GM23248 (cell line): ENCODE measurements around the gene ARPC4.

ENCODE experiments used
- EZH2 ChIP-seq: fragments of 200-600 bp; sonication (generic); IDR thresholded peaks from 2 replicates; pipeline ENCODE4 v1.6.1; 2018; ENCODE audit warnings: antibody characterized with exemption, mild to moderate bottlenecking; ENCODE audit not compliant: insufficient read depth, poor library complexity, severe bottlenecking
- EZH2phosphoT487 ChIP-seq: fragments of 200-600 bp; sonication (generic); IDR thresholded peaks from 2 replicates; pipeline ENCODE4 v1.6.1; 2018; ENCODE audit warnings: antibody characterized with exemption, moderate library complexity, mild to moderate bottlenecking, low read depth; ENCODE audit not compliant: insufficient read depth

DNA sequence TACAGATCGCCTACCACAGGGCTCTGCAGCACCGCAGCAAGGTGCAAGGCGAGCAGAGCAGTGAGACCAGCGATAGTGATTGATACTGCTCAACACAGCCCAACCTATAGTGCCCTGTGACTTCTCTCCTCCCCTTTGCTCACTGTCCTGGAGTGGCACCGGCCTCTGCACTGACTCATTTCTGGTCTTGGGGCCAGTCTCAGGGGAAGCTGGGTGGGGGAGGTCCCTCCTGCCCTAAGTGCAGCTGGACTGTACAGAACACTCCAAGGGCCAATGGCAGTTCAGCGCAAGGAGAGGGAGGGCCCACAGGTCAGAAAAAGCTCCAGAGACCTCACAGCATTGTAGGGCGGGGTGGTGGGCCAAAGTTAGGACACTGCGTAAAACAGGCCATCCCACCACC is 45.6 kb upstream of the ARPC4 start:
- TF ChIP-seq EZH2: no peak
- TF ChIP-seq EZH2phosphoT487: no peak
